Right atrium auricular region (tissue), 2 donors: Measurements from ENCODE around the gene SERPINH1. TPM values are rescaled to one million over a fixed set of nuclear protein-coding genes. Genes with fewer than 3 reads are reported as not detected.

Experiments
- DNase-seq: peaks from one replicate; pipeline ENCODE4 v3.0.0-alpha.2; 2019; ENCODE audit warnings: low spot score
- H3K27ac ChIP-seq, 2 donors: fragments of 200-600 bp; sonication (generic); 1 replicate in 1 of 2; 2 replicates in 1 of 2; pipeline ENCODE4 v1.5.1; 2016 to 2019
- H3K27me3 ChIP-seq, 2 donors: fragments of 200-600 bp; sonication (generic); one replicate each; pipeline versions ENCODE4 v1.5.1 to v1.6.0; 2017 to 2019
- H3K36me3 ChIP-seq: fragments of 200-600 bp; sonication (generic); one replicate; pipeline ENCODE4 v1.5.1; 2016
- H3K4me1 ChIP-seq, 2 donors: fragments of 200-600 bp; sonication (generic); one replicate each; pipeline versions ENCODE4 v1.5.1 to v1.6.0; 2017 to 2019
- H3K4me3 ChIP-seq, 2 donors: fragments of 200-600 bp; sonication (generic); 1 replicate in 1 of 2; 2 replicates in 1 of 2; pipeline ENCODE4 v1.5.1; 2017 to 2019; ENCODE audit warnings: mild to moderate bottlenecking in 1 of 2, moderate library complexity in 1 of 2
- H3K9me3 ChIP-seq, 2 donors: fragments of 200-600 bp; sonication (generic); one replicate each; pipeline ENCODE4 v1.5.1; 2019
- total RNA-seq, 2 donors: library from RNA; depleted of rRNA; stranded (reverse); fragments of >200 nt; gene quantifications; one replicate each; pipeline ENCODE4 v1.1.0, GENCODE V29; 2016
- TF ChIP-seq, protein P1 (sequence below), 2 donors: fragments of 200-600 bp; sonication (generic); IDR thresholded peaks; one replicate each; pipeline ENCODE4 v1.5.1; 2019; ENCODE audit warnings: antibody characterized with exemption in 2 of 2

The SERPINH1 gene
- total RNA-seq, 2 donors from 2014 or later: 114 to 195 TPM

DNA sequence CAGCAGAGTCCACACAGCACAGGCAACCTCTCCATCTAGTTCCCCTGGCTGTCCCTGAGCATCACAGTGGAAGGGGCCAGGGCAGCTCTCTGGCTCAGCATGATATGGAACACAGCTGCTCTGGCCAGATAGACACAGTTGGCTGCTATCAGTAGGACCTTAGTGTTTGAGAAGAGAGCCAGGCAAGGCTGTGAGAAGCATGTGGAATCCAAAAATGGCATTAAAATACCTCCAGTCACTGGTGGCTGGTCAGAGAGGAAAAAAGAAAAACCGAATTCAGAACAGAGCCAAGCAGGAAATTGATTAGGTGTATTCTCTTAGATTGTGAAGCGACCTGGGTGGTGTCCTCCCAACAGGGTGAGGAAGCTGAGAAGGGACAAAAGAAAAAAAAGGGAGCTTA lies 27.9 kb downstream of the SERPINH1 start:
- H3K4me3 ChIP-seq: no peak overlapping the region
- no peak for DNase-seq
- no peaks in the 10 kb centered on the region for H3K9me3 ChIP-seq
- no peaks in the 10 kb centered on the region for H3K4me1 ChIP-seq
- TF ChIP-seq, protein P1, sequence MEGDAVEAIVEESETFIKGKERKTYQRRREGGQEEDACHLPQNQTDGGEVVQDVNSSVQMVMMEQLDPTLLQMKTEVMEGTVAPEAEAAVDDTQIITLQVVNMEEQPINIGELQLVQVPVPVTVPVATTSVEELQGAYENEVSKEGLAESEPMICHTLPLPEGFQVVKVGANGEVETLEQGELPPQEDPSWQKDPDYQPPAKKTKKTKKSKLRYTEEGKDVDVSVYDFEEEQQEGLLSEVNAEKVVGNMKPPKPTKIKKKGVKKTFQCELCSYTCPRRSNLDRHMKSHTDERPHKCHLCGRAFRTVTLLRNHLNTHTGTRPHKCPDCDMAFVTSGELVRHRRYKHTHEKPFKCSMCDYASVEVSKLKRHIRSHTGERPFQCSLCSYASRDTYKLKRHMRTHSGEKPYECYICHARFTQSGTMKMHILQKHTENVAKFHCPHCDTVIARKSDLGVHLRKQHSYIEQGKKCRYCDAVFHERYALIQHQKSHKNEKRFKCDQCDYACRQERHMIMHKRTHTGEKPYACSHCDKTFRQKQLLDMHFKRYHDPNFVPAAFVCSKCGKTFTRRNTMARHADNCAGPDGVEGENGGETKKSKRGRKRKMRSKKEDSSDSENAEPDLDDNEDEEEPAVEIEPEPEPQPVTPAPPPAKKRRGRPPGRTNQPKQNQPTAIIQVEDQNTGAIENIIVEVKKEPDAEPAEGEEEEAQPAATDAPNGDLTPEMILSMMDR (IDR thresholded peaks at IDR 0.05): no peak
- no peak overlapping the region for H3K27ac ChIP-seq
- H3K36me3 ChIP-seq: no peaks in the 10 kb centered on the region
- H3K27me3 ChIP-seq: no peaks in the 10 kb centered on the region

DNA sequence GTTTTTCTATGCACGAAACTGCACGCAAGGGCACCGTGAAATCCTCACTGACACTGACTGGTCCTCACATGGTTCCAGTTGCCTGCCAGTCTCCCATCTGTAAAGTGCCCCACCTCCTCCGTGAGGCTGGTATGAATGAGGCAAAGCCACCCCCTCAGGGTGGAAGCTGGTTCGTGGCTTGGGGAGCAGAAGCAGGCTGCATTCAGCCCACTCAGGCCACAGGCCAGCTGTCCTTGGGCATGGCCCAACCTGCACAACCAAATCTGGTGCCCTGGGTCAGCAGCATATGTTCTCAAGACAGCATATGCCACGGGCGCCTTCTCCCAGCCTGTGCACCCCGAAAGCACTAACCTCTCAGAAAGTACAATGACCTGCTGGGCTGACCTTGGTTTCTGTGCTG lies 29.3 kb downstream of the SERPINH1 start:
- H3K4me3 ChIP-seq: no peak overlapping the region
- no peaks in the 10 kb centered on the region for H3K9me3 ChIP-seq
- H3K27me3 ChIP-seq: no peaks in the 10 kb centered on the region
- no peaks in the 10 kb centered on the region for H3K4me1 ChIP-seq
- no peaks in the 10 kb centered on the region for H3K36me3 ChIP-seq
- no peak for DNase-seq
- H3K27ac ChIP-seq: no peak overlapping the region
- TF ChIP-seq, protein P1 (IDR thresholded peaks at IDR 0.05): no peak

DNA sequence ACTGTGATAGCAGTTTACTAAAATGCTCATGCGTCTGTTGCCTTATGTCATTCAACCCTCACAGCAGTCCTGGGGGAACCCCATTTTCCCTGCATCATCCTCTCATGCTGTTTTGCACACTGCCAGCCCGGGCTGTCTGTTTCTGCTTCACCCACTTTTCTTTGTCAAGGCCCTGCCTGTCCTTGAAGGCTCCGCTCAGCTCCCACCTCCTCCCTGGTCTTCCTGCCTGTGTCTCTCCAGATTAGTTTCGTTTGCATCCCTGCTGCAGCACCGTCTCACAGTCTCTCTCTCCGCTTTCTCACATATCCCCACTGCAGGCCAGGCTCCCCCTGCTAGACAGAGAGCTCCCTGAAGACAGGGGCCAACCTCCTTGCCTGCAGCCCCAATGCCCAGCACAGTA lies 29.9 kb downstream of the SERPINH1 start:
- TF ChIP-seq, protein P1 (IDR thresholded peaks at IDR 0.05): no peak
- H3K36me3 ChIP-seq: no peaks in the 10 kb centered on the region

DNA sequence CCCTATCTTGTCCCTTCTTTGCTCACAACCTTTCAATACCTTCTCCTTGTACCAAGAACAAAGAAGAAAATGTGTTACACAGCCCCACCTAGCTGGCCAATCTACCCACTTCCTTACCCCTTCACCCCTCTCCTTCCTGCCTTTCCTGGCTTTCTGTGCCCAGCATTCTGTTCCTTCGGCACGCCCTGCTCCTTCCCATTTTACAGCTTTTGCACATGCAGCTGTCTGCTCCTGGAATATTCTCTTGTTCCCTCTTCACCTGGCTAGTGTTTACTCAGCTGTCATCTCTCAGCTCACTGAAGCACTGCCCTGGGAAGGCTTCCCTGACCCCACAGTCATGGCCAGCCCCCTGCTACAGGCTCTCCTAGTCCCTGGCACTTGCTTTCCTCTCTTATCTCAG lies 30.7 kb downstream of the SERPINH1 start:
- Histone ChIP-seq H3K27ac (no peak overlapping the region), H3K36me3 (no peaks in the 10 kb centered on the region), H3K9me3 (no peaks in the 10 kb centered on the region), H3K4me1 (no peaks in the 10 kb centered on the region), H3K4me3 (no peak overlapping the region), H3K27me3 (no peaks in the 10 kb centered on the region)
- DNase-seq: no peak
- TF ChIP-seq, protein P1 (IDR thresholded peaks at IDR 0.05): no peak

More for the DNA sequence above, 29.9 kb downstream of the SERPINH1 start:
- Histone ChIP-seq H3K4me3 (no peak overlapping the region), H3K27ac (no peak overlapping the region), H3K9me3 (no peaks in the 10 kb centered on the region), H3K27me3 (no peaks in the 10 kb centered on the region), H3K4me1 (no peaks in the 10 kb centered on the region)
- DNase-seq: no peak

DNA sequence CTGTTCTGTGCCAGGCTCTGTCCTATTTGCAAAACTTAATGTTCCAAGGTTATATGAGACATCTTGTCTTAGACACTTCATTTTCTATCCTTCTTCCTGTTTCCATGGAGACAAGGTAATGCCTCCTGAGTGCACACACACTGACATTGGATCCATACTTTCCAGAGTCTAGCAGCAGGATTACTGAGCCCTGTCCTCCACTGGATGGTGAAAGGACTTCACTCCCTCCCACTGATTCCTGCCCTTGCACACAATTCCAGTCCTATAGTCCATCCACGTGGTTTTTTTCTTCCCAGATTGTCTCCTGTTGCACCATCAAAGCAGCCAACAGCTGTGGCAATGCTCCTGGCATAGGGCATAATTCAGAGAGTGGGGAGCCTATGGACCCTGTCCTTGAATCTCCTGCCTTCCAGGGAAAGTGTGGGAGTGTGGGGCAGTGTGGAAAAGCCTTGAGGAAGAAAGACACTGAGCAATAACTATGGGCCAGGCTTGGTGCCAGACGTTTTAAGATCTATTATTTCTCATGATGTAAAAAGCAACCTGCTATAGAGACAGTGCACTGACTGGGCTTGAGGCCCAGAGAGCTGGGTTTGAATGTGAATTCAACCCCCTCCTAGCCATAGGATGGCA lies 31.3 kb downstream of the SERPINH1 start:
- Histone ChIP-seq H3K4me1 (no peaks in the 10 kb centered on the region), H3K27me3 (no peaks in the 10 kb centered on the region), H3K27ac (no peak overlapping the region), H3K36me3 (no peaks in the 10 kb centered on the region), H3K4me3 (no peak overlapping the region), H3K9me3 (no peaks in the 10 kb centered on the region)
- no peak for DNase-seq
- TF ChIP-seq, protein P1 (IDR thresholded peaks at IDR 0.05): no peak

DNA sequence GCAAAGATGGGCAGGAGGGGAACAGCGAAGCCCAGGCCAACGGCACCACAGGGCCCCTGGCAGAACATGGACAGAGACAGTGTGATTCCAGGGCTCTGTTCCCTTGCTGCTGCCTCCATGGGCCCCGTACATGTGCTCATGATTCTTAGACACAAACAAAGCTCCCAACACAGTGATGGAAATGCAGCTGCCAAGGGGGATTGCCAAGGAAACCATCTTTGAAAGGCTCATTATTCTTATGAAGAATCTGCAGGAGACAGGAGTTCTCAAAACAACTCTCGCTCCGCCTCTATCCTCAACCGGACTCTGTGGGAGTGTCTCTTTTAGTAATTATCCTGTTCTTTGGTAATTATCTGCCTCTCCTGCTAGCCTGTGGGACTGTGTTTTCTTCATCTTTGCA lies 32.2 kb downstream of the SERPINH1 start:
- H3K27me3 ChIP-seq: no peaks in the 10 kb centered on the region
- no peak overlapping the region for H3K4me3 ChIP-seq
- H3K4me1 ChIP-seq: no peaks in the 10 kb centered on the region
- TF ChIP-seq, protein P1 (IDR thresholded peaks at IDR 0.05): no peak
- H3K36me3 ChIP-seq: no peaks in the 10 kb centered on the region
- no peak for DNase-seq
- H3K27ac ChIP-seq: no peak overlapping the region
- no peaks in the 10 kb centered on the region for H3K9me3 ChIP-seq
